Karpas-422 (cell line): ENCODE results near the gene PARD3B. TPM values are rescaled to one million over a fixed set of nuclear protein-coding genes. Genes with fewer than 3 reads are reported as not detected.

ENCODE experiments used
- DNase-seq: peaks from one replicate; pipeline ENCODE4 v3.0.0-alpha.2; 2015
- H2AFZ ChIP-seq: fragments of 200-600 bp; sonication (generic); 2 replicates; pipeline ENCODE4 v1.6.1; 2014; ENCODE audit warnings: antibody characterized with exemption, low read length, mixed read lengths
- H3K27ac ChIP-seq: fragments of 200-600 bp; sonication (generic); 2 replicates; pipeline ENCODE4 v1.5.1; 2014; ENCODE audit warnings: mild to moderate bottlenecking, low read length, moderate library complexity
- H3K27me3 ChIP-seq: fragments of 200-600 bp; sonication (generic); 2 replicates; pipeline ENCODE4 v1.6.1; 2014; ENCODE audit warnings: low read length, mixed read lengths
- H3K36me3 ChIP-seq: fragments of 200-600 bp; sonication (generic); 2 replicates; pipeline ENCODE4 v1.6.1; 2014; ENCODE audit warnings: low read length, mixed read lengths; ENCODE audit not compliant: insufficient read depth
- H3K4me1 ChIP-seq: fragments of 200-600 bp; sonication (generic); 2 replicates; pipeline ENCODE4 v1.6.1; 2014; ENCODE audit warnings: mild to moderate bottlenecking, low read length, mixed read lengths
- H3K4me2 ChIP-seq: fragments of 200-600 bp; sonication (generic); 2 replicates; pipeline ENCODE4 v1.6.1; 2014; ENCODE audit warnings: low read length, low read depth, mild to moderate bottlenecking; ENCODE audit not compliant: poor library complexity, severe bottlenecking
- H3K4me3 ChIP-seq: fragments of 200-600 bp; sonication (generic); 2 replicates; pipeline ENCODE4 v1.5.1; 2014; ENCODE audit warnings: mild to moderate bottlenecking, antibody characterized with exemption, low read length, mixed read lengths
- H3K79me2 ChIP-seq: fragments of 200-600 bp; sonication (generic); 2 replicates; pipeline ENCODE4 v1.6.1; 2014; ENCODE audit warnings: mild to moderate bottlenecking, low read length, mixed read lengths
- H3K9ac ChIP-seq: fragments of 200-600 bp; sonication (generic); 2 replicates; pipeline ENCODE4 v1.6.0; 2014; ENCODE audit warnings: low read length
- H3K9me2 ChIP-seq: fragments of 200-600 bp; sonication (generic), shearing (Covaris generic); replicated peaks from 2 replicates; pipeline ENCODE4 v1.6.0; 2014; ENCODE audit warnings: mild to moderate bottlenecking, low read length, moderate library complexity; ENCODE audit not compliant: insufficient read depth
- H3K9me3 ChIP-seq: fragments of 300-700, 200-600 bp; sonication (generic); 2 replicates; pipeline ENCODE4 v1.6.1; 2014; ENCODE audit warnings: low read length, mixed read lengths
- H4K20me1 ChIP-seq: fragments of 200-600 bp; sonication (generic); 2 replicates; pipeline ENCODE4 v1.6.1; 2014; ENCODE audit warnings: mild to moderate bottlenecking, antibody characterized with exemption, low read length, low read depth; ENCODE audit not compliant: insufficient read depth
- total RNA-seq: library from RNA; depleted of rRNA; stranded (reverse); fragments of >200 nt; shearing (Covaris generic); gene quantifications from 2 replicates; pipeline ENCODE4 v1.2.3, GENCODE V29; 2014; ENCODE audit warnings: low replicate concordance

The PARD3B gene
- total RNA-seq, 1 experiment from 2014 or later: not detected

DNA sequence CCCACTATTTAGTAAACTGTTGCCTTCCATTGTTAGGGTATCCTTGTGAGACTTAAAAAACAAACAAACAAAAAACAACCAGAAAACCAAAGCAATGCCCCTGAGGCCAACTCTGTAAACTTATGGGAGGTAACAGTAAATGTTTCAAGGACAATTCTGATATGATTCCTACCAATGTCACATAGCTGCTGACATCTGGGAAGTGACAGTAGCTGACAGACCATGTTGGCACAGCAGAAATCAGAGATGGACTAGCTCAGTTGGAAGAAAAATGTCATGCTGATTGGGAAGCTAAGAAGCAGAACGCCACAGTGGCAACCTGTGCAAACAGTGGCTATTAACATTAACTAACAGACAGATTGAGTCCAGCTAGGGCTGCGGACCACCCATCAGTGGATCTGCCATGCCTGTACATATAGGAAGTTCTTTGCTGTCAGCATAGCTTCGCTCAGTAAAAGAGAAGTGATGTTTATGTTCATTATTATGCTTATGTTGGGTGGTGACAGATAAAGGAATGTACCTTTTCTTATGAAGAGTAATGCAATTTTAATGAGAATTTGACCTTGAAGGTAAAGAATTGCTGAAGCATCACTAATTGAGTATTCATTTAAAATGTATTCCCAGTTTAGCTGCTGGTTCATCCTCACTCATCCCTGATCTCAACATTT is 180.6 kb downstream of the PARD3B start:
- no peaks in the 10 kb centered on the region for H3K79me2 ChIP-seq
- H3K4me2 ChIP-seq: no peak overlapping the region
- no peaks in the 10 kb centered on the region for H3K36me3 ChIP-seq
- H3K9ac ChIP-seq: no peak overlapping the region
- no peak overlapping the region for H3K4me3 ChIP-seq
- no peak overlapping the region for H3K27ac ChIP-seq
- DNase-seq: no peak
- no peaks in the 10 kb centered on the region for H3K4me1 ChIP-seq
- H4K20me1 ChIP-seq: no peaks in the 10 kb centered on the region
- H3K9me3 ChIP-seq: no peaks in the 10 kb centered on the region
- H2AFZ ChIP-seq: no peak overlapping the region
- no peaks in the 10 kb centered on the region for H3K27me3 ChIP-seq
- H3K9me2 ChIP-seq: no peaks in the 10 kb centered on the region

DNA sequence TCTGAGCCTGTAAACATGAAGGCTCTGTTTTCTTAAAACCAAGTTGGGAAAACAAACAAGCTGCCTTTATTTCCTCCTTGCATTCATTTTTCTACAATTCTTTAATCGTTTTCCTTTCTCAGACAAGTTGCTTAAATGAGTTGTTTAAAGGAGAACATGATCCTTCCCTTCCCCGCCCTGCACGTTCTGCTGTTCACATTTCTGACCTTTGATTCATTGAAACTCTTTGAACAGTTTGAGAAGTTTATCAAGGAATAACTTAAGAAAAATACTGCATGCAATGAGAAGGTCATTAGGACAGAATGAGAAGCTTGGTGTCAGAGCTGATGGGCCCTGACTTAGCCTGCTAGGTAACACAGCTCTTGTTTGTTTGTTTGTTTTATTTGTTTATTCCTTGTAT is 181.6 kb downstream of the PARD3B start:
- no peak for DNase-seq
- Histone ChIP-seq H3K4me1 (no peaks in the 10 kb centered on the region), H3K36me3 (no peaks in the 10 kb centered on the region), H3K9me3 (no peaks in the 10 kb centered on the region), H3K9me2 (no peaks in the 10 kb centered on the region), H3K9ac (no peak overlapping the region), H2AFZ (no peak overlapping the region), H3K27me3 (no peaks in the 10 kb centered on the region), H3K4me3 (no peak overlapping the region), H4K20me1 (no peaks in the 10 kb centered on the region), H3K79me2 (no peaks in the 10 kb centered on the region), H3K27ac (no peak overlapping the region), H3K4me2 (no peak overlapping the region)

DNA sequence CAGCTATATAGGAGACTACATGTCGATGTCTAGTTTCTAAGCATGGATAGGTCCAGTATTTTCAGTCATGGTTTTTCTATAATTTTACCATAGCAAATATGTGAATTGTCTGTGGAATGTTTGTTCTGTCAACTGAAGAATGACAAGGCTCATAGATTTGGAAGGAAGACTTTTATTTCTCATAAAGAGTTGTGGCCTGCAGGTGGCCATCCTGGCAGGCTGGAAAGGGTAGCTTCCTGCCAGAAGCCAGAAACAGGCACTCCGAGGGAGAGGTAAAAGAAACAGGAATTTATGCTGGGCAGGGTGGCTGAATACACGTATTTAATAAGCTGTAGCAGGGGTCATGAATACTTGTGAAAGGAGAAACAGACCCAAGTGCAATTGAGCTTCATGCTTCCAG is 182.1 kb downstream of the PARD3B start:
- Histone ChIP-seq H3K27ac (no peak overlapping the region), H3K4me2 (no peak overlapping the region)

DNA sequence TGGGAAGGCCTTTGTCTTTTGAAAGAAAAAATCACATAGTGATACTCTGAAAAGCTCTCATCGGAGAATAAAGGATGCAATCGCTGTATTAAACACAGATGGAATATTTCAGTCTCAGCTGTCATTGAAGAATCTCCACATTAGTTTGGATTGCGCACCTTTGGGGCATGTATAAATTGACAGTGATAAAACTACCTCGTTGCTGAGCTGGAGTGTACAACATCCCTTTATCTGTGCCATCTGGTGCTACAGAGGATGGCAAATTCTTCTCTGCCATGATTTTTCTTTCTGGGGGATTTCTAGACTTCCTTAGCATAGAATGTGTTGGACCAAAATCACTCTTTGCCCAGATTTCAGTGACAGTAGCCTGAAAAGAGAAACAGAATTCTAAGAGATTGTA is 185.3 kb downstream of the PARD3B start:
- Histone ChIP-seq H2AFZ (no peak overlapping the region), H3K27ac (no peak overlapping the region), H3K9me2 (no peaks in the 10 kb centered on the region), H3K79me2 (no peaks in the 10 kb centered on the region), H3K4me3 (no peak overlapping the region), H3K27me3 (no peaks in the 10 kb centered on the region), H4K20me1 (no peaks in the 10 kb centered on the region), H3K9ac (no peak overlapping the region), H3K4me1 (no peaks in the 10 kb centered on the region), H3K4me2 (no peak overlapping the region), H3K36me3 (no peaks in the 10 kb centered on the region), H3K9me3 (no peaks in the 10 kb centered on the region)
- DNase-seq: no peak

More for the DNA sequence above, 182.1 kb downstream of the PARD3B start:
- H3K4me3 ChIP-seq: no peak overlapping the region
- H3K9ac ChIP-seq: no peak overlapping the region
- H2AFZ ChIP-seq: no peak overlapping the region
- no peaks in the 10 kb centered on the region for H3K36me3 ChIP-seq
- no peaks in the 10 kb centered on the region for H3K9me3 ChIP-seq
- no peaks in the 10 kb centered on the region for H4K20me1 ChIP-seq
- H3K9me2 ChIP-seq: no peaks in the 10 kb centered on the region
- no peak for DNase-seq
- H3K4me1 ChIP-seq: no peaks in the 10 kb centered on the region
- H3K27me3 ChIP-seq: no peaks in the 10 kb centered on the region
- no peaks in the 10 kb centered on the region for H3K79me2 ChIP-seq

DNA sequence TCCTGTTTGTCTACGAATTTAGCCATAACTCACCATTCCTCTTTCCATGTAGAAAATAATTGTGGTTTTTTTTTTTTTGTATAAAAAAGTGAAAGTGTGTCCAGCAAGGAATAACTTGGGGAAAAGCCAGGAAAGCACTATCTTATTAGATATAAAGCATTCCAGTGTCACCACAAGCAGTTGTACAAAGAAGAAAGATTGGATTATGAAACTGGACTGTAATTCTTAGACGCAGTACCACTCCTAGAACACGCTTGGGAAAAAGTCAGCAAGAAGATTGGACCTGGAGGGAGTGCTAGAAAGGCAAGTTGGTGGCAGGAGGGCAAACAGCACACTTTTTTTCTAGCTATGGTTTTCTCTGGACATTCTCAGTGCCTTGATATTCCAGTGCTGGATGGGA is 186.7 kb downstream of the PARD3B start:
- DNase-seq: no peak
- Histone ChIP-seq H3K27ac (no peak overlapping the region), H3K79me2 (no peaks in the 10 kb centered on the region), H3K9me2 (no peaks in the 10 kb centered on the region), H3K9ac (no peak overlapping the region), H3K27me3 (no peaks in the 10 kb centered on the region), H4K20me1 (no peaks in the 10 kb centered on the region), H3K9me3 (no peaks in the 10 kb centered on the region), H2AFZ (no peak overlapping the region), H3K4me3 (no peak overlapping the region), H3K36me3 (no peaks in the 10 kb centered on the region), H3K4me1 (no peaks in the 10 kb centered on the region), H3K4me2 (no peak overlapping the region)

DNA sequence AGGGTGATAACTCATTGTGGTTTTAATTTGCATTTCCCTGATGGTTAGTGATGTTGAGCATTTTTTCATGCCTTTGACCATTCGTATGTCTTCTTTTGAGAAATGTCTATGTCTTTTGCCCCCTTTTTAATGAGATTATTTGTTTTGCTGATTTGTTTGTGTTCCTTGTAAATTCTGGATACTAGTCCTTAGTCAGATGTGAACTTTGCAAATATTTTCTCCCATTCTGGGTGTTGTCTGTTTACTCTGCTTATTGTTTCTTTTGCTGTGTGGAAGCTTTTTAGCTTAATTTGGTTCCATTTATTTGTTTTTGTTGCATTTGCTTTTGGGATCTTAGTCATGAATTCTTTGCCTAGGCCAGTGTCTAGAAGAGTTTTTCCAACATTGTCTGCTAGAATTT is 192.0 kb downstream of the PARD3B start:
- no peak for DNase-seq
- H4K20me1 ChIP-seq: no peaks in the 10 kb centered on the region
- H2AFZ ChIP-seq: no peak overlapping the region
- no peaks in the 10 kb centered on the region for H3K4me1 ChIP-seq
- no peaks in the 10 kb centered on the region for H3K79me2 ChIP-seq
- no peaks in the 10 kb centered on the region for H3K36me3 ChIP-seq
- H3K9me3 ChIP-seq: no peaks in the 10 kb centered on the region
- H3K4me3 ChIP-seq: no peak overlapping the region
- no peak overlapping the region for H3K27ac ChIP-seq
- H3K27me3 ChIP-seq: no peaks in the 10 kb centered on the region
- no peak overlapping the region for H3K4me2 ChIP-seq
- no peak overlapping the region for H3K9ac ChIP-seq
- no peaks in the 10 kb centered on the region for H3K9me2 ChIP-seq

DNA sequence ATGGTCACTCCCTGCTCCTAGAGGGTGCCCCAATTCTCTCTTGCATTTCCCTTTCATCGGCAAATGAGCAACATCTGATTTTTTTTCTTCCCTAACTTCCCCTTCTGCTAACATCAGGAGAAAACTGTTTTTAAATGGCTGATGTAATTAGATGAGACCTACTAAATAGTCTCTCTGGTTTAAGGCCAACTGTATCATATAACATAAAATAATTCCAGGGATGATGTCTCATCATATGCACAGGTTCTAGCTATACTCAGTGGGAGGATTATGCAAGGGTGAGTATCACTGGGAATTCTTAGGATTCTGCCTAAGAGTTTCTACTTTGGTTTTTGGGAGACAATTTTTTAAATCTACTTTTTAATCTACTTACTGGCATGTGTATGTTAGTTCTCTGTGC is 193.4 kb downstream of the PARD3B start:
- Histone ChIP-seq H3K9me3 (no peaks in the 10 kb centered on the region), H2AFZ (no peak overlapping the region), H4K20me1 (no peaks in the 10 kb centered on the region), H3K36me3 (no peaks in the 10 kb centered on the region), H3K4me3 (no peak overlapping the region), H3K9me2 (no peaks in the 10 kb centered on the region), H3K4me1 (no peaks in the 10 kb centered on the region), H3K4me2 (no peak overlapping the region), H3K27ac (no peak overlapping the region), H3K9ac (no peak overlapping the region), H3K79me2 (no peaks in the 10 kb centered on the region), H3K27me3 (no peaks in the 10 kb centered on the region)
- no peak for DNase-seq

DNA sequence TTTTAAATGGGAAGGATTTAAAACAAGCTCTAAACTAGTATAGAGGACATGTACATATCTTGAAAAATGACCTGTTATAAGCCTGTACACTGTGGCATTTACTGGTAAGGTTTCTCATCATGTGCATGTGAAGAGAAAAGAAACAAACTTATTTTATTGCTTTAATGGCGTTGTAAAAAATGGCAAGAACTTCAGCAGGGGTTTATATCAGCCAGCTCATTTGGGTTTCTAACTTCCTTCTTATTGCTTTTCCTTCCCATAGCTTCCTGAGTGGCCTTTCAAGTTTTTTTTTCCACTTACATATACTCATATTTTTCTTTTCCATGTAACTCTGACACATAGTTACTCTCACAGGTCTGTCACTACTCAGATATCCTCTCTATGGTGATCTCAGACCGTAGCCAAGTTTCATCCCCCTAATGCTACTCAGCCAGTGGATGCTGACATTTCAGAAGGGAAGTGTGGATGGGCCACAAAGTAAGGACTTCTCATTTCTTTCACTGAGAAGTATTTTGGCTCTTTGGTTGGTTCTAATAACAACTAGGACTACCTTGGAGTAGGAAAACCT is 198.2 kb downstream of the PARD3B start:
- no peaks in the 10 kb centered on the region for H3K36me3 ChIP-seq
- H3K27ac ChIP-seq: no peak overlapping the region
- no peaks in the 10 kb centered on the region for H3K9me3 ChIP-seq
- no peaks in the 10 kb centered on the region for H3K4me1 ChIP-seq
- H3K27me3 ChIP-seq: no peaks in the 10 kb centered on the region
- no peak overlapping the region for H2AFZ ChIP-seq
- no peak overlapping the region for H3K9ac ChIP-seq
- H4K20me1 ChIP-seq: no peaks in the 10 kb centered on the region
- H3K4me3 ChIP-seq: no peak overlapping the region
- H3K9me2 ChIP-seq: no peaks in the 10 kb centered on the region
- no peaks in the 10 kb centered on the region for H3K79me2 ChIP-seq
- DNase-seq: no peak
- H3K4me2 ChIP-seq: no peak overlapping the region
